Activated CD8-positive, alpha-beta T cell treated with anti-CD3 and anti-CD28 coated beads for 36 hours (primary cell): ENCODE results near the gene ZFYVE9. TPM values are rescaled to one million over a fixed set of nuclear protein-coding genes. Genes with fewer than 3 reads are reported as not detected.
A peak's percentile ranks its signal among the peaks of the same experiment; 100 is the strongest.

ENCODE experiments used
- ATAC-seq: fragments of 200-7000 bp; cut with Tn5 transposase; one replicate; pipeline ENCODE4 v1.10.0; 2021; ENCODE audit warnings: mild to moderate bottlenecking, moderate library complexity
- CTCF ChIA-PET: fragments of 350-600 bp; sonication (Branson Sonifier 250); formaldehyde crosslinking; loops from one replicate; lab custom pipeline; 2021; ENCODE audit warnings: antibody characterized with exemption; lab: Charles Lee
- POLR2A ChIA-PET: fragments of 350-600 bp; sonication (Branson Sonifier 250); formaldehyde crosslinking; loops from one replicate; lab custom pipeline; 2021; ENCODE audit warnings: antibody characterized with exemption; lab: Charles Lee
- DNase-seq: peaks from one replicate; pipeline ENCODE4 v3.0.0-alpha.2; 2020
- H3K27ac Mint-ChIP-seq: one replicate; pipeline ENCODE4 v1.8.0; 2021; ENCODE audit warnings: mild to moderate bottlenecking, mixed read lengths
- H3K27me3 Mint-ChIP-seq: one replicate; pipeline ENCODE4 v1.8.0; 2021; ENCODE audit warnings: mixed read lengths
- H3K36me3 Mint-ChIP-seq: one replicate; pipeline ENCODE4 v1.8.0; 2021; ENCODE audit warnings: low read depth, mixed read lengths
- H3K4me1 Mint-ChIP-seq: one replicate; pipeline ENCODE4 v1.8.0; 2021; ENCODE audit warnings: low read depth, mixed read lengths
- H3K4me3 Mint-ChIP-seq: one replicate; pipeline ENCODE4 v1.8.0; 2021; ENCODE audit warnings: mild to moderate bottlenecking, moderate library complexity, mixed read lengths
- H3K9me3 Mint-ChIP-seq: one replicate; pipeline ENCODE4 v1.8.0; 2021; ENCODE audit warnings: mixed read lengths
- intact Hi-C: fragments of 100-400 bp; cut with micrococcal nuclease; formaldehyde crosslinking; loops from one replicate; pipeline ENCODE4 v1.10.0; 2022
- total RNA-seq, 2 experiments: library from RNA; stranded (reverse); gene quantifications; one replicate each; pipeline ENCODE4 v1.2.3, GENCODE V29; 2021
- TF ChIP-seq, protein P1 (sequence below): fragments of 200-600 bp; IDR thresholded peaks from one replicate; pipeline ENCODE4 v1.8.0; 2022; ENCODE audit warnings: antibody characterized with exemption, mild to moderate bottlenecking

Gene ZFYVE9
- total RNA-seq, 2 experiments from 2014 or later, result 5.0 to 5.6 TPM

DNA sequence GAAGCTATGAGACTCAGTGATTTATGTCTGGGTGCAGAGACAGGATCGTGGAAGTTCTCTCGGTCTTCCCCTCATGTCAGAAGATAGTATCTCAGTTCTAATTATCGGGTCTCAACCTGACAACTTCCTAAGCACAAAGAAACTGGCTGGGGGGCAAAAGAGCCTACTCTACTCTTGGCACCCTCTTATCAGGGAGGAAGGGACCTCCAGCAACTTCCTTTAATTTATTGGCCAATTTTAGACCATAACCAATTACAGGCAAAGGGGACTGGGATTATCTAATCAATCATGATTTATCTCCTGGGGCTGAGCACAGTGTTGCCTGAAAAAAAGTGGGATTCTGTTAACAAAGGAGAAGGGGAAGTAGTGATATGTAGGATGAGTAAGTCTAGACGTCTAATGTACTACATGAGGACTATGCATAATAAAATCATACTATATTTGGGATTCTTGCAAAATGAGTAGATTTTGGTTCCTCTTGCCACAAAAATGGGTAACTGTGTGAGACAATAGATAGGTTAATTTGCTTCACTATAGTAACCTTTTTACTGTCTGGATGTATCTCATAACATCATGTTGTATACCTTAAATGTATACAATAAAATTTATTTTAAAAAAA is 98.8 kb downstream of the ZFYVE9 start:
- Mint-ChIP-seq H3K27me3 (no peaks in the 10 kb centered on the region), H3K4me3 (no peak overlapping the region), H3K9me3 (no peaks in the 10 kb centered on the region), H3K4me1 (peaks cover 7% of the 10 kb centered on the region), H3K27ac (no peak overlapping the region), H3K36me3 (no peaks in the 10 kb centered on the region)
- no peak for ATAC-seq
- intact Hi-C loops, result no loop called here
- TF ChIP-seq, protein P1, sequence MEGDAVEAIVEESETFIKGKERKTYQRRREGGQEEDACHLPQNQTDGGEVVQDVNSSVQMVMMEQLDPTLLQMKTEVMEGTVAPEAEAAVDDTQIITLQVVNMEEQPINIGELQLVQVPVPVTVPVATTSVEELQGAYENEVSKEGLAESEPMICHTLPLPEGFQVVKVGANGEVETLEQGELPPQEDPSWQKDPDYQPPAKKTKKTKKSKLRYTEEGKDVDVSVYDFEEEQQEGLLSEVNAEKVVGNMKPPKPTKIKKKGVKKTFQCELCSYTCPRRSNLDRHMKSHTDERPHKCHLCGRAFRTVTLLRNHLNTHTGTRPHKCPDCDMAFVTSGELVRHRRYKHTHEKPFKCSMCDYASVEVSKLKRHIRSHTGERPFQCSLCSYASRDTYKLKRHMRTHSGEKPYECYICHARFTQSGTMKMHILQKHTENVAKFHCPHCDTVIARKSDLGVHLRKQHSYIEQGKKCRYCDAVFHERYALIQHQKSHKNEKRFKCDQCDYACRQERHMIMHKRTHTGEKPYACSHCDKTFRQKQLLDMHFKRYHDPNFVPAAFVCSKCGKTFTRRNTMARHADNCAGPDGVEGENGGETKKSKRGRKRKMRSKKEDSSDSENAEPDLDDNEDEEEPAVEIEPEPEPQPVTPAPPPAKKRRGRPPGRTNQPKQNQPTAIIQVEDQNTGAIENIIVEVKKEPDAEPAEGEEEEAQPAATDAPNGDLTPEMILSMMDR, result no peak
- ChIA-PET POLR2A (no interaction called here), CTCF (interaction anchor here (1.5 kb wide), 1 partner anchor 76 kb away, joined by 3 read pairs; no protein-coding TSS in a partner anchor)
- no peak for DNase-seq

DNA sequence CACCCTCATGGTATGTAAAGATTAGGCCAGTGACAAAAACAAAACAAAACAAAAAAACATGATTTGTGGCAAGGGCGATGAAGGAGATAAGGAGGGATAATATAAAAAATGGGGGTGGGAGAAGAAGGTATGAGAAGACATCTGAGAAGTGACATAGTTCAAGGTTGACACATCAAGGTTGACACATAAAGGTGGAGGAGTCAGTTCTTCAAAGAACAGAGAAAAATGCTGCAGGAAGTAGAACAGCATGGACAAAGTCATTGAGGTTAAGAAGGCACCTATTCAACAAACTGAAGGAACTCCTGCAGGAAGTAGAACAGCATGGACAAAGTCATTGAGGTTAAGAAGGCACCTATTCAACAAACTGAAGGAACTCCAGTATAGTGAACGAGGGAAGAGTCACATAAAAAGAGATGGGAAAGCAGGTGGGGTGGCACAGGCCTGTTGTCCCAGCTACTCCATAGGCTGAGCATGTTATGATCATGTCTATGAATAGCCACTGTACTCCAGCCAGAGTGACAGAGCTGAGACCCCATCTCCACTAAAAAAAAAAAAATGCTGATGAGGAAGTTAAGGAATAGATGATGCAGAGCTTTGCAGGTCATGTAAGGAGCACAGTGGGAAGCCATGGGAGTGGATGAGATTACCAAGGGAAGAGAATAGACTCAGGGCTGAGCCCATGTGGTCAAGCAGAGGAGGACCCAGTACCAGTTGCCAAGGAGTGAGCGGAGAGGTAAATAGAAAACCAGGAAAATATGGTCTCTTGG is 101.5 kb downstream of the ZFYVE9 start:
- Mint-ChIP-seq H3K27me3 (no peaks in the 10 kb centered on the region), H3K36me3 (peaks cover 2% of the 10 kb centered on the region), H3K4me1 (peaks cover 7% of the 10 kb centered on the region), H3K9me3 (no peaks in the 10 kb centered on the region), H3K4me3 (no peak overlapping the region), H3K27ac (no peak overlapping the region)
- DNase-seq (no peak), ATAC-seq (peak; percentile 49)
- ChIA-PET CTCF (interaction anchor here (1.0 kb wide), 1 partner anchor 36 kb away, joined by 3 read pairs; no protein-coding TSS in a partner anchor), POLR2A (interaction anchor here (1.1 kb wide), 1 partner anchor 9 kb away, joined by 4 read pairs; no protein-coding TSS in a partner anchor)
- TF ChIP-seq, protein P1, result no peak
- intact Hi-C loops, result no loop called here

DNA sequence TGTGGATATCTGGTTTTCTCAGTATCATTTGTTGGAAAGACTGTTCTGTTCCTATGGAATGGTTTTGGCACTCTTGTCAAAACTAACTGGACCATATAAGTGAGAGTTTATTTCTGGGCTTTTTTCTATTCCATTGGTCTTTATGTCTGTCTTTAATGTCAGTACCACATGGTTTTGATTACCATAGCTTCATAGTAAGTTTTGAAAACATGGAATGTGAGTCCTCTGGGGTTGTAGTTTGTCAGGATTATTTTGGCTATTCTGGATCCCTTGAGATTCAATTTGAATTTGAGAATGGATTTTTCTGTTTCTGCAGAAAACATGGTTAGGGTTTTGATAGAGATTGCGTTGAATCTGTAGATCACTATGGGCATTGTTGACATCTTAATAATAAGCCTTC is 107.9 kb downstream of the ZFYVE9 start:
- Mint-ChIP-seq H3K4me1 (no peaks in the 10 kb centered on the region), H3K27ac (no peak overlapping the region), H3K27me3 (no peaks in the 10 kb centered on the region), H3K9me3 (no peaks in the 10 kb centered on the region), H3K4me3 (no peak overlapping the region), H3K36me3 (peaks cover 2% of the 10 kb centered on the region)
- TF ChIP-seq, protein P1, result no peak
- intact Hi-C loops, result no loop called here
- POLR2A ChIA-PET, result no interaction called here
- CTCF ChIA-PET, result no interaction called here
- DNase-seq (no peak), ATAC-seq (no peak)

DNA sequence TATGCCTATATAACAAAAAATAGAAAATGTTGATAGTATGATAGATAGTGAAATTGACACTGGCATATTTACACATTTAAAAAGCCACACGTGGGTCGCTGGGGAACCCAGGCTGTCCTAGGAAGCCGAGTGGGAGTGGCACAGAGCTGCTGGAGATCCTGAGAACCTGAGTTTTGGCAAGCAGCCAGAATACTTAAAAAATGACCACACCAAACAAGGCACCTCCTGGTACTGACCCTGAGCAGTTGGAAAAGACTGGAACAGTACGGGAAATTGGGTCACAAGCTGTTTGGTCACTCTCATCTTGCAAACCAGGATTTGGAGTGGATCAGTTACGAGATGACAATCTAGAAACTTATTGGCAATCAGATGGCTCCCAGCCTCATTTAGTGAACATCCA is 111.5 kb downstream of the ZFYVE9 start:
- ATAC-seq (no peak), DNase-seq (no peak)
- no peaks in the 10 kb centered on the region for H3K36me3 Mint-ChIP-seq
- H3K27ac Mint-ChIP-seq, result no peak overlapping the region
- CTCF ChIA-PET, result no interaction called here
- H3K4me1 Mint-ChIP-seq, result no peaks in the 10 kb centered on the region
- H3K4me3 Mint-ChIP-seq, result no peak overlapping the region
- no peaks in the 10 kb centered on the region for H3K27me3 Mint-ChIP-seq
- H3K9me3 Mint-ChIP-seq, result no peaks in the 10 kb centered on the region
- POLR2A ChIA-PET, result interaction anchor here (0.8 kb wide), 1 partner anchor 20 kb away, joined by 3 read pairs; no protein-coding TSS in a partner anchor
- intact Hi-C loops, result no loop called here
- TF ChIP-seq, protein P1, result no peak

DNA sequence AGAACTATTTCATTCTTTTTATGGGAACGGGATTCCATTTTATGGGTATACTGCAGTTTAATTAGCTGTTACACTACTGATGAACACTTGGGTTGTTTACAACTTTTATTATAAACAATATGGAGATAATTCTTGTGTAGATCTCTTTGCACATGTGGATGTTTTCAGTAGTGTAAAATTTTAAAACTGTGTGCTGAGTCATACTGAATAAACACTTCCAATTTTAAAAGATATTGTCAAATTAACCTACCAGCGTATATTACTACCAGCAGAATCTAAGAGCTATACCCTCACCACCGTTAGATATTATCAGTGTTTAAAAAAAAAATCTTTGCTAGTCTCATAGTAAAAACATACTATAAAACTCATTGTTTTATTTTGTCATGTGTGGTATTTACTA is 118.0 kb downstream of the ZFYVE9 start:
- Mint-ChIP-seq H3K27ac (no peak overlapping the region), H3K4me3 (no peak overlapping the region), H3K36me3 (no peaks in the 10 kb centered on the region), H3K4me1 (peaks cover 3% of the 10 kb centered on the region), H3K27me3 (no peaks in the 10 kb centered on the region), H3K9me3 (no peaks in the 10 kb centered on the region)
- no peak for DNase-seq
- ChIA-PET POLR2A (no interaction called here), CTCF (no interaction called here)
- no peak for ATAC-seq
- TF ChIP-seq, protein P1, result no peak
- intact Hi-C loops, result no loop called here
